Measurements from ENCODE around the gene PDE4C.
"Not testable (repeated sequence)": the region's sequence is repeated elsewhere in the genome, so short reads cannot be mapped to it uniquely, and the experiment has no call there.

Gene PDE4C

DNA sequence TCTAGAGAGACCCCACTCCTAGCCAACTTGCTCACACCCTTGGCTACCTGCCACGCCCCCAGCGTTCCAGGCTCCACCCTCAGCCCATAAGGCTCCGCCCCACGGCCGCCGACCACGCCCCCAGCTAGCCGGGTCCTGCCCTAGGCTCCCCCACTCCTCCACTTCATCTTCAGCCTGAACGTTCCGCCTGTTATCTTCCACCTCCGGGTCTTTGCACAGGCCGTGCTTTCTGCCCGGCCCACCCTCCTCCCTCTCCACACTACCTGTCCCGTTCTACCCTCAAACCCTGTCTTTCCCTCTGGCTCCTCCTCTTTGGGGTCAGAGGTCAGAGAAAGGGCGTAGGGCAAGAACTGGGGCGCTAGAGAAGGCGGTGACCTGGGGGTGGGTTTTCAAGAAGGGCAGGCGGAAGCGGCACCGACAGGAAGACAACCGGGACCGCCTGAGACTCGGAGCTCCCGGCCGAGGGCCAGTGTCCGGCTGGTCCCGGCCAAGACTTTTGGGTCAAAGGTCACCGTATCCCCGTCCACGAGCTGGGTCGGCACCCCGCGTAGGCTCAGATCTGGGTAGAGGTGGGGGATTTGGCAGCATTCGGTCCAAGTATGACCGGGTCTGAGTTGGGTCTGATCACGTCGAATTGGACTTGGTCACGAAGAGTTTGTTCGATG, 2.2 kb downstream of the PDE4C start:
- no peak for DNase-seq (ENCODE audit: low read depth)

DNA sequence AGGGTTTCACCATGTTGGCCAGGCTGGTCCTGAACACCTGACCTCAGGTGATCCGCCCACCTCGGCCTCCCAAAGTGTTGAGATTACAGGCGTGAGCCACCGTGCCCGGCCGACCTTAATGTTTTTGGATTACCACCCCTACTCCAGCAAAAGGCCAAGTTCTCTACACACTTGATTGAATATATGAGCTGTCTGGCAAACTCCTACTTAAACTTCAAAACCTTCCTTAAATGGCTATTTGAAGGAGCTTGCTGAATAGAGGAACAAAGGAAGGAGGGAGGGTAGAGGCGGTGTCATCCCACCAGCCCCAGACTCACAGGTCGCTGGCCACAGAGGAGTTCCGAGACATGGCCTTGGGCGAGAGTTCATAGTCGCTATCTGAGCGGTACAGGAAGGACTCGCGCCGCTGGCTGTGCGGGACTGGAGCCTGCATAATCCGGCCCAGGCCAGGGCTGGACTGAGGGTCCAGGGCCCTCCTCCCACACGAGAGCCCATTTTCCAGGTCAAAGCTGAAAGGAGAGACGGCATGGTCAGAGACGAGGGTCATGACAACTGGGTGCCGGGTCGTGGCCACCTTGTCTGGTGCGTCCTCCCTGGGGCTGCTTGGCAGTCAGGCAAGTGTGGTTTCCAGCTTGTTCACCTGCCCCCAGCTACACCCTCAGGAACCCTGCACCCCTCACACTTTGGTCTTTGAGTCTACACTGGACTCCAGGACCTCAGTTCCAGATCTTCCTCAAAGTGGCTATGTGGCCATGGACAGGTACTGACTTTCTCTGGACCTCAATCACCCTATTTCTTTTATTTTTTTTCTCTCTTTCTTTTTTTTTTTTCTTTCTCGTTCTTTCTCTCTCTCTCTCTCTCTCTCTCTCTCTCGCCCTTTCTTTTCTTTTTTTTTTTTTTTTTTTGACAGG, 4.2 kb downstream of the PDE4C start:
- DNase-seq (ENCODE audit: low read depth) = no peak

DNA sequence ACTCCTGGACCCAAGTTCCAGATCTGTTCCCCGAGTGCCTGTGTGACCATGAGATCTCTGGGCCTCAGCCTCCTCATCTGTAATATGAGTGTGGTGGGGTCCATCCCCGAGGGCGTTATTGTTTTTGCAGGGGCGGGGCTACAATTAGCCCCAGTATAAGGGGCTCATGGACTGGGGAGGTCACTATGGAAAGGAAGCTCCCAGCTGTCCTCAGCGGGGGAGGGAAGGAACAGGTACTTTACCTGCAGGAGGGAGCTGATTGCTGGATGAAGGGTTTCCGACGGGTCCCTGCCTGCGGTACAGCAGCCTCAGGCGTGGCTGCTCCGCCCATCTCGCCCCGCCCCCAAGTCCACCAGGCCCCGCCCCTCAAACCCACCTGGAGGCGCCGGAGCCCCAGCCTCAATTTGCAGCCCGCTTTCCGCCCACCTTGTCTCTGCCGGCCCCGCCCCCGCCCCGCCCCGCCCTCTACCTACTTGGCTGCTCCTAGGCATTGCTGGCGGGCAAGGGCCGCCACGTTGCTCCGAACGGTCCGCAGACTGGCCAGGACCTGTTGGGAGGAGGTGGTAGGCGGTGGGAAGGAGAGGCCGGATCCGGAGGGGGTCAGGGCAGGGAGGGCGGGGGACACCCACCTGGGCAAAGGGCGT, 5.5 kb downstream of the PDE4C start:
- DNase-seq (ENCODE audit: low read depth) = no peak

DNA sequence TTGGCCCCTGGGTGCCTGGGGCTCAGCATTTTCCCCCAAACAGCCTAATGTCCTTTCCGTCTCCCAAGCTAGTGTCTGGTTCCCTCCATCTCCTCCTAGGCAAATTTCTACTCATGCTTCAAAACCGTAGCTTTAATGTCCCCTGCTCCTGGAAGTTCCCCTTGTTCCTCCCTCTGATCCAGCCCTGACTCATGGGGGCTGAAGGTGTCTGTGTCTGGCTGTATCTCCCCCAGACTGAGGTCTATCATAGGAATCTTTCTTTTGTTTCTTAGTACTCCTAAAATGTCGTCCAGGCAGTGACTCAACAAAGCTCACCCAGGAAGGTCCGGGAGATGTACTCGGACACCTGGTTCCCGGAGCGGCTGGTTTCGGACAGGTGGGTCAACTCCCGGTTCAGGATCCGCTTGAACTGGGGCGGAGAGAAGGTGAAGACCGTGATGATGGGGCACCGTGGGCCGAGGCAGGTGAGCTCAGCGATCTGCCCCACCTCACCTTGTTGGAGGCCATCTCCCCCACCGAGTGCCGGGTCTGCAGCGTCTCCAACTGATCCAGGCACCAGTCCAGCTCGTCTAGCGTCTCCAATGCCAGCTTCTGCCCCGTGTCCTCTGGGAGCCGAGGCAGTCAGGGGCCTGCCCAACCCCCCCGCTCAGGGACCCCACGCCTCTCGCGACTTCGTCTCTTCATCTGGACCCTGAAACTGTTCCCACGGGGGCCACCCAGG, 6.2 kb downstream of the PDE4C start:
- DNase-seq (ENCODE audit: low read depth) = no peak

DNA sequence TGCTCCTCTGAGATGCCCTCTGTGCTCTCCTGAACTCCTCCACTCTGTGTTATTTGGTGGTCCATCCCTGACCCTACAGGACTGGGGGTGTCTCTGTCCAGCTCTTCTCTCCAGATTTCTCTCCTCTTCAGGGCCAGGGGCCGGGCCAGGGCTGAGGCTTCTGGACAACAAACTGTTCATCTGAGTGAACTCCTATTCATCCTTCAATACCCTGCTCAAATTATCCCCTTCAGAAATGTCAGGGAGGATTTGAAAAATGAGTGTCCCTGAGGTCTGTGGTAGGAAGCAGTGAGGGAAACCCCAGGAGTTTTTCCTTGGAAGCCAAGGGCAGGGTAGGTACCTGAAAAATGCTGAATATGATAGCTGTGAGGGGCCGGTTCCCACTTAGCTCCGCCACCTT, 7.6 kb downstream of the PDE4C start:
- no peak for DNase-seq (ENCODE audit: low read depth)

DNA sequence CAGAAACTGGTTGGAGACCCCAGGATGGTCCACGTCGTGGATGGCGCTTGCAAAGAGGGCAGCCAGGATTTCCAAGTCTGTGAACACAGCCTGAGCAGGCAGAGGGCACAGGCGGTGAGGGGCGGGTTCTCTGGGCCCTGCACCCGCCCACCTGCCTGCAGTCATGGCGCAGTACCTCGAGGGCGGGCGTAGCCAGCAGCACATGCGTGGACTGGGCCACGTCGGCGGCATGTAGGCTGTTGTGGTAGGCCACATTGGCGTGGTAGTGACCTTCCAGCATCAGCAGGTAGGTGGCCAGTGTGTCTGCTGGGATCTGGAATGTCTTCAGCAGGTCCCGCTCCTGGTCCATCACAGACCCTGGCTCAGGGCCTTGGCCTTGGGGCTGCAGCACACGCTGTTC, 8.1 kb downstream of the PDE4C start:
- DNase-seq (ENCODE audit: low read depth) = no peak

DNA sequence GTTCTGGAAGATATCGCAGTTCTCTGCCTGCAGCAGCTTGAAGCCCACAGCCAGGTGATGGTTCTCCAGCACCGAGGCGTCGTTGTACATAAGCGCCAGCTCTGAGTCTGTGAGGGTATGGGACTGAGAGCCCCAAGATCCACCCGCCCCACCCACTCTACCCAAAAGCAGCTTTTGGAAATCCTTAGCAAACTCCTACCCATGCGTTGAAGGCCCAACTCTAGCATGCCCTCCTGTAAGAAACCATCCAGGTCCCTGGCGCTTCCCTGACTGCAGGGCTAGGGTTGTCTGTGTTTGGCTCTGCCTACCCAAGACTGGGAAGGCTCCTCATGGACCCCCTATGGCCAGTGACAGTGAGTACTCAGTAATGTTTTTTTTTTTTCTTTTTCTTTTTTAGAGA, 9.4 kb downstream of the PDE4C start:
- DNase-seq (ENCODE audit: low read depth) = no peak

DNA sequence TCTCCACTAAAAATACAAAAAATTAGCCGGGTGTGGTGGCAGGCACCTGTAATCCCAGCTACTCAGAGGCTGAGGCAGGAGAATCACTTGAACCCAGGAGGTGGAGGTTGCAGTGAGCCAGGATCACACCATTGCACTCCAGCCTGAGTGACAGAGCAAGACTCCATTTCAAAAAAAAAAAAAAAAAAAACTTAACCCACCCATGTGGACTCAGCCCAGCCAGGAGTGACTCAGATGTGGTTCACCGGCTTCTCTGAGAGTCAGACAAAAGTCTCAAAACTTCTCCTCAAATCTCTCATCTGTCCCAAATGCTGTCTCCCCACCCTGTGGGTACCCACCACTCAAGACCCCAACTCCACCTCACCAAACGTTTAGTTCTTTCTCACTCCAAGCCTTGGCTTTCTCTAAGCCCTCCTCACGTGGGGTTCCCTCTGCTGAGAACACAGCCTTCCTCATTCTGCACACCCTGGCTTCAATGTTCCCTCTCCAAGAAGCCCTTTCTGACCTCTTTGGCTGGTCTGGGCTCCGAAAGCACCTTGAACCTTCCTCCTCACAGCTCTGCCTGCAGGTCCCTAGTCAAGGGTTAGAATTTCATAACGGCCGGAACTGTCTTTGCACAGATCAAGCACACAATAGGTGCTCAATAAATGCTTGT, 11.3 kb downstream of the PDE4C start:
- DNase-seq (ENCODE audit: low read depth) = no peak

DNA sequence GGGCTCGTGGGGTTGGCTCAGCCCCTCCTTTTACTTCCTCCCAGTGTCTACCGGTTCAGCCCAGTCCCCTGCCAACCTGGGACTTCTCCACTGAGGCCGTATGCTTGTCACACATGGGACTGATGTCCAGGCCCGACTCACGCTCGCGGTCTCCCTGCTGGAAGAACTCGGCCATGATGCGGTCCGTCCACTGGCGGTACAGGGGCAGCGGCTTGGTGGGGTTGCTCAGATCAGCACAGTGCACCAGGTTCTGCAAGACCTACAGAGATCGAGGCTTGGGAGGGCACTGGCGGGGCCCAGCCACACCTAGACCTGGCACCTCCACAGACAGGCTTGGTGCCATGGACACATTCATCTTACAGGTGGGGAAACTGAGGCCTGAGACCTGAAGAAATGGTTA, 14.6 kb downstream of the PDE4C start:
- no peak for DNase-seq (ENCODE audit: low read depth)

DNA sequence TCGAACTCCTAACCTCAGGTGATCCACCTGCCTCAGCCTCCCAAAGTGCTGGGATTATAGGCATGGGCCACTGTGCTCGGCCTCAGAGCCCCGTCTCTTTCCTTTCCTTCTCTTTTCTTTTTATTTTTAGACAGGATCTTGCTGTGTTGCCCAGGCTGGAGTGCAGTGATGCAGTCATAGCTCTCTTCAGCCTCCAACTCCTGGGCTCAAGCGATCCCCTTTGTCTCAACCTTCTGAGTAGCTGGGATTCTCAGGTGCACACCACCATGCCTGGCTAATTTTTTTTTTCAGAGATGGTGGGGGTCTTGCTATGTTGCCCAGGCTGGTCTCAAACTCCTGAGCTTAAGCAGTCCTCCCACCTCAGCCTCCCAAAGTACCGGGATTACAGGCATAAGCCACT, 16.3 kb downstream of the PDE4C start:
- not testable (repeated sequence) for DNase-seq (ENCODE audit: low read depth)

DNA sequence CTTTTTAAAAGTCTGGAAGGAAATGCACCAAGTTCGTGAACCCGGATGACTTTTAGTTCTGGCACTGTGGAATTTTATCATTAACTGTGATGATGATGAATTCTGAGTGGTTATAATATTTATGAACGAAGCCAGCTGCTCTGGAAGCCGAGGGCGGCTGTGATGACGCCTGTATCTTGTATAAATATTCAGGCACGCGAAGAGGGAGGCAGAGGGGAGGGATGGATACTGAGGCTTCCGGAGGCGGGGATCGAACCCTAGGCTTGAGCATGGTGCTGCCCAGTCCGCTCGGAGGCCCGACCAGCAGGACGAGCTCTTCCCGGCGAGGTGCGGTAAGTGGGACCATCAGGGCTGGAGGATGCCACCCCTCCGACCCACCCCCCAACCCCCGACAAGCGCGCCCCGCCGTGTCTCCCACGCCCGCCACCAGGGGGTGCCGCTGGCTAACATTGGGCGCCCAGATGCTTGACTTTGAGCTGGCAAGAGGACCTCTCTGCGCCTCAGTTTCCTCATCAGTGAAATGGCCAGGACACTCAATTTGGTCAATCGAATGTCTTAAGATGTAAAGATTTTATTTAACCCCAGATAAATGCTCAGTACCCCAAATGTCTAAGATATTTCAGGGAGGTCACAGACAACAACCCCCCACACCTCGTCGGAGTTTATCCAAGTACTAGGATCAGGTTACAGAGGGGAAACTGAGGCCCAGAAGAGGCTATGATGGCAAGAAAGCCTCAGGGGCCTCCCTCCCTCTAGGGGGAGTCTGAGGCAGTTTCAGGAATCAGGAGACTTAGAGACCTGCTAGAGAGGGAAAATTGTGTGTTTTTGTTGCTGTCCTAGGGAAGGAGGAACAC, 17.9 kb downstream of the PDE4C start:
- no peak for DNase-seq (ENCODE audit: low read depth)

DNA sequence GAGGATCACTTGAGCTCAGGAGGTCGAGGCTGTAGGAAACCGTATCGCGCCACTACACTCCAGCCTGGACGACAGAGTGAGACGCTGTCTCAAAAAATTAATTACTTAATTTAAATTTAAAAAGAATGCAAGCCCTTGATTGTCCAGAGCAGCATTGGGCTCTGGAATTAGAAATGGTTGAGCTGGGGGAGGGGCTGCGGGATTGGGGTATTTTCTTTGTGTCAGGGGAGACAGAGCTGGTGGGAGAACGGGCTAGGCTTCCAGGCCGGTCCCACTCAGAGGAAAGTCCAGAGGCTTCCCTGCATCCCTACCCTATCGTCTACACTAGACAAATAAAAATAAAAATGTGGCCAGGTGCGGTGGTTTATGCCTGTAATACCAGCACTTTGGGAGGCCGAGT, 20.2 kb downstream of the PDE4C start:
- no peak for DNase-seq (ENCODE audit: low read depth)

DNA sequence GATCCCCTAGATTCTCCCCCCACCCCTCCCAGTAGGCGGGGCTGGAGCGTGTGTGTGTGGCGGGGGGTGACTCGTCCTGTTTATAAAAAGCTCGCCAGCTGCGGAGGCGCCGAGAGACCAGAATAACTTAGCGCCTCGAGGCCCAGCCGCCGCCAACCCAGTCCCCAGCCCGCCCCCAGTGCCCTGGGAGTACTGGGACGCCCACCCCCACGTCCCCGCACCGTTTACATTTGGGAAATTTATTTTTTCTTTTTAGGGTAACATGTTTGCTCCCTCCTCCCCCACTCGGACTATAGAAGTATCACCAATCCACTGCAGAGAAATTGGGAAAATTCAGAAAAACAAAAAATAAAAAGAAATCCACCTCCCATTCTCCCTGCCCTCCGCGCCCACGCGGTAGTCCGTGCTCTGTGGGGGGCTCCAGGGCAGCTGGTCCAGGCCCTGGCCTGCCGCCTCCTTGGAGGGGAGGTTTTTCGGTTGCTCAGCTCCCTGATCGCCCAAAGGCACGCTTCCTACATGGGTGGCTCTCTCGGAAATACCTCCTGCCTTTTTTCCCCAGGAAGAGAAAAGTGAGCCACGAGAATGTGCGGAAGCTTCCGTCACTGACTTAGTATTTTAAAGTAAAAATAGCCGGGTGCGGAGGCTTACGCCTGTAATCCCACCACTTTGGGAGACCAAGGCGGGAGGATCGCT, 20.9 kb downstream of the PDE4C start:
- no peak for DNase-seq (ENCODE audit: low read depth)

DNA sequence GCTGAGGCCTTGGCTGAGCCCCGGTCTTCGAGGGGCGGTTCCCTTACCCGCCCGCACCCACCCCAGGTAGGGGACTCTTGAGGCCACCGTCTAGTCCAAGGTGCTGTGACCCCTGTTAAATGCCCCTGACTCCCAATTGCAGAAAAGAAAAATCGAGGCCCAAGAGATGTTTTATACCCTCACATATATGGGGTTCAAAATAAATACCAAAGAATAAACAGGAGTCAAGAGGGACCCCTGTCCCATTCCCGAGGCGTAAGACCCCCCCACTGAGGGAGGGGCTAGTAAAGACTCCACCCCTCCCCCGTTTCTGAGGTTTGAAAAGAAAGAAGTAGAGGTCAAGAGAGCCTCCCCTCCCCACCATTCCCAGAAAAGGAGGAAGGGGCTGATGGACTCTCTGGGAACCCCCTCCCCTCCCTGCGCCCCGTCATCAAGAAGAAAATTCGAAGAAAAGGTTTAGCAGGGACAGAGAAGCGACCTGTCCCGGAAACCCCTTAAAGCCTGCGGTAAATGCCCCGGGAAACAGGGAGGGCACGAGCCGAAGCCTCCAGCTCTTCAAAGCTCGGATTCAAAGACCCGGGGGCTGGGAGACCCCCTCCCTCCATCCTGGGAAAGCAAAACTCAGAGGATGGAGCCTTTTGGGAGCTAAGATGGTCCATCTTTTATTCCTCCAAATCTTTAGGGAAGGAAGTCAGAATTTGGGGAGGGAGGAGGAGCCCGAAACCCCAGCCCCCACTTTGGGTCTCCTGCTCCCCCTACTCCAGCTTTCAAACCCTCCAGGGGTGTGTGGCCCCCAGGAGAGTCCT, 21.6 kb downstream of the PDE4C start:
- no peak for DNase-seq (ENCODE audit: low read depth)

DNA sequence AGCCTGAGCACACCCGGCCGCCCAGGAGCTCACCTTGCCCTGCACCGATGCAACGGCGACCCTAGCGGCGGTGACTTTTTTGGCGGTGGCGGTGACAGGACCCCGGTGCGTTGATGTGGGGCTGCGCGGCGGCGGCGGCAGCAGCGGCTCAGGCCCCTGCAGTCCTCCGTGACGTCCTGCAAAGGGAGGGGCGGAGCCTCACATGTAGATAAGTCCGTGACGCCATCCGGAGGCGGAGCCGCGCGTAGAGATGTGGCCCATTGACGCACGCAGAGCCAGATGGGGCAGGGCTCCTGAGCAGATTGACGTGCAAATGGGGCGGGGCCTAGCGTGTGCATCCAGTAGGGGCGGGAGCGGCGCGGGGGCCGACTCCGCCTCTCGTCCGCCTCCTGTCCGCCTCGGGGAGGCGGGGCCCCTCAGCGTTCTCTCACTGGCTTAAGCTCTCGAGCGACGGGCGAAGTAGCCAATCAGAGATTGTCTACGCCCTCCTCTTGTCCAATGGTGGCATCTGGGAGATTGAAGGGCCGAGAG, 22.3 kb downstream of the PDE4C start, which contains the start of gene RAB3A:
Gene RAB3A (minus strand): TSS at position 180 of the 531 bp plus-strand sequence. CDS start 1,302 bp downstream, outside the sequence.
- peak; percentile 99 for DNase-seq (ENCODE audit: low read depth)

DNA sequence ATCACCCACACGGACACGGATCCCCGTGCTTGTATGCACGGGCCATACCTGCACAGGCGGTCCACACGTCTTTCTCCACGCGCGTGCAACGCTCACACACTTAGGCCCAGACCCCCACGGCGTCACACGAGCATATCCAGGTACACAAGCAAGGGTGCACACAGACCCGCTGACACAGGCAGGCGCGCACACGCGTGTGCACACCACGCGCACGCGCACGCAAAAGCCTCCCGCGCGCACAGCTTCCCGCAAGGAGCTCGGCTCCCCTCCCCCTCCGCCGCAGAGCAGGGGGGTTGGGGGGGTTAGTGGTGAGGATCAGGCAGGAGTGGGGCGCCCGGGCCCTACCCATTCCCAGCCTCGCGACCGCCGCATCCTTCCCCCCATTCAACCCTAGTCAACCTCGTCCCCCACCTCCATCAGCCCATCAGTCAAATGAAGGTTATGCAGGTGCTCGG, 22.8 kb downstream of the PDE4C start:
- DNase-seq (ENCODE audit: low read depth) = no peak

DNA sequence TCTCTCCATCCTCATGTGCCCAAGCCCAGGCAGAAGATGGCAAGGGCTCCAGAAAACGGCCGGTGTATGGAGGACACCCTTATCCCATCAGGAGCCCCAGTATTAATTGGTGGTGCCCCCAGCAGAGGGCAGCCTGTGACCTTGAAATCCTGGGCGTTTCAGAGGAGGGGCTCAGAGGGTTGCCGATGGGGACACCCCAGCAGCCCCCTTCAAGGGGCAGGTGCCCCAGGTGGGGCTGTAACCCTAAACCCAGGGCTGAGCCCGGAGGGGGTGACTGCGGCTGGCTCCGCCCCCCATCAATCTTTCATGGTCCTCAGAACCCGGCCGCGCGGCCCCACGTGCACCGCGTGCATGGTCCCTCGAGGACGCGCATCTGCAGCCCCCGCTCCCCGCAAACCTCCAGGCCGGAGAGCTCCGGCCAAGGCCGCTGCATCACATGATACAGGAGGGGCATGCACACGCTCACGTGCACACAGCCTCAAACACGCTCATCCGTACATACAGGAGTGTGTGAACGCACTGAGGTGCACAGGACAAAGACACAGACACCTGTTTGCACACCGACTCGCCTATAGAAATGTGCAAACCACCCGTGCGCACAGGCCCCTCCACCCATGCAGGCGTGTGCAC, 23.3 kb downstream of the PDE4C start:
- no peak for DNase-seq (ENCODE audit: low read depth)

DNA sequence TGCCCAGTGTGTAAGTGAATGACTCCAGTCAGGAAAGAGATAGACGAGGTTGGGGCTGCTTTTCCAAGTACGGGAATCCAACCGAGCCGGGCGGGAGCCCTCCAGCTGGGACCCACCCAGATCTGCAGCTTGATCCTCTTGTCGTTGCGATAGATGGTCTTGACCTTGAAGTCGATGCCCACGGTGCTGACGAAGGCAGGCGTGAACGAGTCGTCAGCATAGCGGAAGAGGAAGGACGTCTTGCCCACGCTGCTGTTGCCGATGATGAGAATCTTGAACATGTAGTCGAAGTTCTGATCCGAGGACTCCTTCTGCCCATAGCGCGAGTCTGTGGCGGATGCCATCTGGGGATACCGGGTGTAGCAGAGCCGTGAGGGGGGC, 23.9 kb downstream of the PDE4C start:
- DNase-seq (ENCODE audit: low read depth) = no peak
